ENCODE results near the gene CAMK2B. TPM values are rescaled to one million over a fixed set of nuclear protein-coding genes. Genes with fewer than 3 reads are reported as not detected.

CAMK2B gene
- total and polyA plus RNA-seq, 2 of the 13 experiments (the other 11 are each of a cell fraction or from before 2014, with no cell fraction given) = 0.27 to 0.48 TPM

DNA sequence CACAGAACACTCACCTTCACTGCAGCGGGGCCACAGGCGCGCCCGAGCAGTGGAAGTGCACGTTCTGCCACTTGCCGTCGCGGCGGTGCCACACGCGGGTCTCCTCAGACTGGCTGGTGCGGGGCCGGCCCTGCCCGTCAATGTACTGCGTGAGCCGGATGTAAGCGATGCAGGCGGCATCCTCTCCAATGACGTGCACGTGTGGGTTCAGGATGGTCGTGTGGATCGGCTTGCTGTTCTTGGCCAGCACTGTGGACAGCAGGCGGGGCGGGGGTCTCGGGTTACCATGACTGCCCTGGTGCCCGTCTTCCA lies 105.4 kb downstream of the CAMK2B start:
- ATAC-seq (no peak), DNase-seq (ENCODE audit: low spot score) (no peak), FAIRE-seq (no peak)
- intact Hi-C loops (cut with micrococcal nuclease; ENCODE audit: unreplicated experiment) (no loop called here), in situ Hi-C loops (cut with HindIII; ENCODE audit: extremely low pct_ligation_motif_present, low pct_unique_long_range_greater_than_20kb) (no loop called here)
- peaks cover 7 to 28% of the 10 kb centered on the region in 2 experiments; a peak in 4 of 5 replicates for H3K27me3 ChIP-seq (ENCODE audit: control insufficient read depth in 1 of 2, insufficient read depth in 2 of 2, low read length in 2 of 2)
- H3K27ac ChIP-seq (ENCODE audit: extremely low read length, insufficient read depth, low read length) = no peak overlapping the region
- no peak overlapping the region for H3K9ac ChIP-seq (ENCODE audit: insufficient read depth, low read depth, low read length)
- TF ChIP-seq GTF2F1 (IDR thresholded peaks at IDR 0.05; ENCODE audit: low read length) (no peak), NFYB (CRISPR knock-in tag; IDR thresholded peaks at IDR 0.05) (no peak), NFIB (CRISPR knock-in tag; IDR thresholded peaks at IDR 0.05; ENCODE audit: borderline replicate concordance) (no peak), ZNF484 (CRISPR knock-in tag; IDR thresholded peaks at IDR 0.05; ENCODE audit: borderline replicate concordance, low read depth) (no peak), NFE2 (CRISPR knock-in tag; IDR thresholded peaks at IDR 0.05) (no peak), ZNF589 (CRISPR knock-in tag; conservative IDR thresholded peaks at IDR 0.05) (no peak), FOXA1 (IDR thresholded peaks at IDR 0.05) (no peak), FOXA1 (CRISPR knock-in tag; IDR thresholded peaks at IDR 0.05) (no peak), SAP130 (CRISPR knock-in tag; IDR thresholded peaks at IDR 0.05; ENCODE audit: low read depth) (no peak), ZNF550 (CRISPR knock-in tag; IDR thresholded peaks at IDR 0.05; ENCODE audit: borderline replicate concordance) (no peak)
- TF ChIP-seq, protein P1, sequence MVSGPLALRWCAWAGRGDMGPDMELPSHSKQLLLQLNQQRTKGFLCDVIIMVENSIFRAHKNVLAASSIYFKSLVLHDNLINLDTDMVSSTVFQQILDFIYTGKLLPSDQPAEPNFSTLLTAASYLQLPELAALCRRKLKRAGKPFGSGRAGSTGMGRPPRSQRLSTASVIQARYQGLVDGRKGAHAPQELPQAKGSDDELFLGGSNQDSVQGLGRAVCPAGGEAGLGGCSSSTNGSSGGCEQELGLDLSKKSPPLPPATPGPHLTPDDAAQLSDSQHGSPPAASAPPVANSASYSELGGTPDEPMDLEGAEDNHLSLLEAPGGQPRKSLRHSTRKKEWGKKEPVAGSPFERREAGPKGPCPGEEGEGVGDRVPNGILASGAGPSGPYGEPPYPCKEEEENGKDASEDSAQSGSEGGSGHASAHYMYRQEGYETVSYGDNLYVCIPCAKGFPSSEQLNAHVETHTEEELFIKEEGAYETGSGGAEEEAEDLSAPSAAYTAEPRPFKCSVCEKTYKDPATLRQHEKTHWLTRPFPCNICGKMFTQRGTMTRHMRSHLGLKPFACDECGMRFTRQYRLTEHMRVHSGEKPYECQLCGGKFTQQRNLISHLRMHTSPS (CRISPR knock-in tag; IDR thresholded peaks at IDR 0.05; ENCODE audit: low read depth) = no peak
- BruUV-seq (replicated peaks) = no TSS peak
- no peak overlapping the region for H3K4me2 ChIP-seq (ENCODE audit: low read depth, low read length)
- peaks cover 40% of the 10 kb centered on the region for H3K4me1 ChIP-seq (ENCODE audit: insufficient read depth, low read length)
- H3K79me2 ChIP-seq (ENCODE audit: insufficient read depth, low read length) = no peaks in the 10 kb centered on the region
- no peak overlapping the region for H3K4me3 ChIP-seq (replicated peaks in 1 of 3; ENCODE audit: insufficient read depth in 1 of 3, low read depth in 2 of 3, low read length in 3 of 3)
- H4K20me1 ChIP-seq (ENCODE audit: insufficient read depth, low read length) = no peaks in the 10 kb centered on the region
- H3K9me3 ChIP-seq (ENCODE audit: low read length) = no peaks in the 10 kb centered on the region
- no peaks in the 10 kb centered on the region for H3K36me3 ChIP-seq (replicated peaks in 1 of 2; ENCODE audit: control insufficient read depth in 1 of 2, insufficient read depth in 2 of 2, low read length in 2 of 2)
- WGBS (ENCODE audit: low lambda C conversion rate) = 85% methylated on average over 14 of the region's 26 CpGs
- CTCF ChIA-PET (ENCODE audit: low intra/inter-chr PET ratio, low total read pairs) = no interaction called here
- no peak overlapping the region for H2AFZ ChIP-seq (ENCODE audit: low read length)
- POLR2A ChIA-PET = no interaction called here
